ENCODE measurements around the gene EBF3. TPM values are rescaled to one million over a fixed set of nuclear protein-coding genes. Genes with fewer than 3 reads are reported as not detected.

Gene EBF3
- total RNA-seq, 1 experiment from 2014 or later: not detected

DNA sequence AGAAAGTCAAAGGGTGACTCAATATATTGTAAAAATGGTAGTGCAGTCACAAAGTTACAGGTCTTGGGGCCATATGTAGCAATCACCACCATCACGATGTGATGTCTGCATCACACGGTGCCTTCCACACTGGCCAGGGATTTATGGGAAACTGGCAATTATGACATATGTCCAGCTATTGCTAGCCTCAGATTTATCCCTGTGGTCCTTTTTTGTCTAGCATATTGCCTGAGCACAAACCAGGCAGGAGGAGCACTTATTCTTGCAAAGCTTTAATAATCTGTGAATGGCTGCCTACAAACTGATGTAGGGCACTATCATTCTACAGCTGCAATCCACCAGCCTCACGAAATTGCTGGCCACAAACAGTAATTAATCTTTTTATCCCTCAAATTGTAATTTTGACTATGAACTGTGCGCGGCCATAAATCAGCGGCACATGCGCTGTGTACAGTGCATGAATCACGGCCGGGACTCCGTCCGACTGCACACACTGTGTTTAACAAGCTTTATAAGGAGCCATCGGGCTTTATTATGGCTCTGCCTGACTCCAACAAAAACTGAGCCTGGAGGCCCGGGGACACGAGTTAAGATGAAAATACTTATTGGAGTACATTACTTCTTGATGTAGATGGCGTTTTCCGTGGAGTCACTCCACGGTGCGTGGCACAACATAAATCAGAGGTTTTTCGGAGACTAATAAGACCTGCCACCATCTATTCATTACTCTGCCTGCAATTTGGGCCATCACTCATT lies 115.2 kb downstream of the EBF3 start:
- POLR2A ChIA-PET (ENCODE audit: unreplicated experiment): no interaction called here
- BruUV-seq (replicated peaks): no TSS peak
- no peak overlapping the region for H2AFZ ChIP-seq
- no peaks in the 10 kb centered on the region for H3K9me3 ChIP-seq (ENCODE audit: insufficient read depth, low read depth)
- no peak for DNase-seq
- H3K36me3 ChIP-seq (ENCODE audit: low read depth): no peaks in the 10 kb centered on the region
- no peak overlapping the region for H3K4me3 ChIP-seq
- no peaks in the 10 kb centered on the region for H3K4me1 ChIP-seq (replicated peaks; ENCODE audit: insufficient read depth)
- no peak overlapping the region for H3K27ac ChIP-seq
- no peaks in the 10 kb centered on the region for H3K79me2 ChIP-seq (ENCODE audit: low read depth)
- CTCF ChIA-PET: no interaction called here
- H3K9me2 ChIP-seq (ENCODE audit: insufficient read depth): no peaks in the 10 kb centered on the region
- peaks cover 94% of the 10 kb centered on the region for H3K27me3 ChIP-seq (ENCODE audit: insufficient read depth, low read depth)
- H3K4me2 ChIP-seq: no peak overlapping the region
- no peak for TF ChIP-seq EZH2 (IDR thresholded peaks at IDR 0.05; ENCODE audit: low read depth)
- TF ChIP-seq, protein P1, sequence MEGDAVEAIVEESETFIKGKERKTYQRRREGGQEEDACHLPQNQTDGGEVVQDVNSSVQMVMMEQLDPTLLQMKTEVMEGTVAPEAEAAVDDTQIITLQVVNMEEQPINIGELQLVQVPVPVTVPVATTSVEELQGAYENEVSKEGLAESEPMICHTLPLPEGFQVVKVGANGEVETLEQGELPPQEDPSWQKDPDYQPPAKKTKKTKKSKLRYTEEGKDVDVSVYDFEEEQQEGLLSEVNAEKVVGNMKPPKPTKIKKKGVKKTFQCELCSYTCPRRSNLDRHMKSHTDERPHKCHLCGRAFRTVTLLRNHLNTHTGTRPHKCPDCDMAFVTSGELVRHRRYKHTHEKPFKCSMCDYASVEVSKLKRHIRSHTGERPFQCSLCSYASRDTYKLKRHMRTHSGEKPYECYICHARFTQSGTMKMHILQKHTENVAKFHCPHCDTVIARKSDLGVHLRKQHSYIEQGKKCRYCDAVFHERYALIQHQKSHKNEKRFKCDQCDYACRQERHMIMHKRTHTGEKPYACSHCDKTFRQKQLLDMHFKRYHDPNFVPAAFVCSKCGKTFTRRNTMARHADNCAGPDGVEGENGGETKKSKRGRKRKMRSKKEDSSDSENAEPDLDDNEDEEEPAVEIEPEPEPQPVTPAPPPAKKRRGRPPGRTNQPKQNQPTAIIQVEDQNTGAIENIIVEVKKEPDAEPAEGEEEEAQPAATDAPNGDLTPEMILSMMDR (conservative IDR thresholded peaks at IDR 0.05): no peak
- no peaks in the 10 kb centered on the region for H3F3A ChIP-seq (ENCODE audit: insufficient read depth, low read depth)
- no peaks in the 10 kb centered on the region for H4K20me1 ChIP-seq (ENCODE audit: insufficient read depth)
- intact Hi-C loops (cut with micrococcal nuclease; ENCODE audit: unreplicated experiment): no loop called here

DNA sequence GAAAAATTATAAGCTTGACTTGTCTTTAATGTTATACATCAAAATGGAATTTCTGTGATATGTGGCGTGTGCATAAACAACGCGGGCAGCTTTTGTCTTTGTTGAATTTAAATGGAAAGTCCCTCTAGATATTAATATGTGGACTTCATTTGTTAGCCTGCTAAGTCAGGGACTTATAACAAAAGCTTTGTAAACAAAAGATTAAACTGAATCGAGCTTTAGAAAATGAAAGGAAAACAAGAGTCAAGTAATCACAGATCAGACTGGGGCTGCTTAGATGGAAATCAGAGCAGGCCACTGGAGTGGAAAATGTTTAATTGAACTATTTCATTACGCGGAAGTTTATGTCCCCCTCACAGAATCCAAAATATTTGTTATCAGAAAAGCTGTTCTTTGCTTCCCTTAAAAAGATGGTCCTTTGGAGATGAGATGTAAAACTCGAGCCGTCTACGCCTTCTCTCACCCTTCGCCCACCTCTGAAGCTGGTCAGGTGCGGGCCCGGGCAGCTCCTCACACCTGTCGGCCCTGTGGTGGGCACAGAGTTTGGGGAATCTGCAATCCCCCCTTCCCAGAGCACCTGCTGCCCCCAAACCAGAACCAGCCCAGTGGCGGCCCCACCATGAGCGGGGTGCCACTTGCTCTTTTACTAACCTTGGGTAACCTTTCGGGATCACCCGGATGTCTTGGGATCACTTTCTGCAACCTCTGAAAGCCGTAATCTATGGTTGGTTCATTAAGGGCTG lies 116.2 kb downstream of the EBF3 start:
- POLR2A ChIA-PET (ENCODE audit: unreplicated experiment): no interaction called here
- Histone ChIP-seq H3K27me3 (ENCODE audit: insufficient read depth, low read depth) (peaks cover 91% of the 10 kb centered on the region), H3K79me2 (ENCODE audit: low read depth) (no peaks in the 10 kb centered on the region), H3K27ac (no peak overlapping the region), H3K9me2 (ENCODE audit: insufficient read depth) (no peaks in the 10 kb centered on the region), H3K4me3 (no peak overlapping the region), H3K36me3 (ENCODE audit: low read depth) (no peaks in the 10 kb centered on the region), H4K20me1 (ENCODE audit: insufficient read depth) (no peaks in the 10 kb centered on the region), H3K4me2 (no peak overlapping the region), H3K9me3 (ENCODE audit: insufficient read depth, low read depth) (no peaks in the 10 kb centered on the region), H3K4me1 (replicated peaks; ENCODE audit: insufficient read depth) (no peaks in the 10 kb centered on the region), H2AFZ (no peak overlapping the region), H3F3A (ENCODE audit: insufficient read depth, low read depth) (no peaks in the 10 kb centered on the region)
- intact Hi-C loops (cut with micrococcal nuclease; ENCODE audit: unreplicated experiment): no loop called here
- BruUV-seq (replicated peaks): no TSS peak
- DNase-seq: no peak
- CTCF ChIA-PET: no interaction called here
- no peak for TF ChIP-seq EZH2 (IDR thresholded peaks at IDR 0.05; ENCODE audit: low read depth)
- TF ChIP-seq, protein P1 (conservative IDR thresholded peaks at IDR 0.05): no peak

DNA sequence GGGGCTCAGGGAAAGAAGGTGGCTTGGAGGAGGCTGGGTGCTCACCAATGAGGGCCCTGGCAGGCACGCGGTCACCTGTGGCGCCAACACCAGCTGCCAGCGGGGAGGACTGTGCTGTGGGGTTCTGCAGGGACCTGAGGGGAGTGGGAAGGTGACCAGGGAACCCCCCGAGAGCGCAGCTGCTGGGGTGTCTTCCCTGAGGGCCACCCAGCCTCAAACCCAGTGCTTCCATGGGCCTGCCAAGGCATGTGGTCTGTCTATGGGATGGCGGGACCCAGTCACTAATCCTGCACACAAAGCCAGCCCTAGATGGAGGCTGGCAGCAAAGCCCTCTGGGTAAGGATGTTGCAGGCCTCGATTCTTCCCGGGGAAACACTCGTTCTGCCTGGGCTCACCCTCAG lies 117.1 kb downstream of the EBF3 start:
- H3F3A ChIP-seq (ENCODE audit: insufficient read depth, low read depth): no peaks in the 10 kb centered on the region
- intact Hi-C loops (cut with micrococcal nuclease; ENCODE audit: unreplicated experiment): no loop called here
- no peaks in the 10 kb centered on the region for H3K79me2 ChIP-seq (ENCODE audit: low read depth)
- no peaks in the 10 kb centered on the region for H3K4me1 ChIP-seq (replicated peaks; ENCODE audit: insufficient read depth)
- peaks cover 83% of the 10 kb centered on the region for H3K27me3 ChIP-seq (ENCODE audit: insufficient read depth, low read depth)
- DNase-seq: no peak
- H3K4me2 ChIP-seq: no peak overlapping the region
- no TSS peak for BruUV-seq (replicated peaks)
- POLR2A ChIA-PET (ENCODE audit: unreplicated experiment): no interaction called here
- no peaks in the 10 kb centered on the region for H3K9me3 ChIP-seq (ENCODE audit: insufficient read depth, low read depth)
- CTCF ChIA-PET: no interaction called here
- H2AFZ ChIP-seq: no peak overlapping the region
- H4K20me1 ChIP-seq (ENCODE audit: insufficient read depth): no peaks in the 10 kb centered on the region
- no peaks in the 10 kb centered on the region for H3K36me3 ChIP-seq (ENCODE audit: low read depth)
- no peak overlapping the region for H3K4me3 ChIP-seq
- no peak for TF ChIP-seq EZH2 (IDR thresholded peaks at IDR 0.05; ENCODE audit: low read depth)
- TF ChIP-seq, protein P1 (conservative IDR thresholded peaks at IDR 0.05): no peak
- no peaks in the 10 kb centered on the region for H3K9me2 ChIP-seq (ENCODE audit: insufficient read depth)
- no peak overlapping the region for H3K27ac ChIP-seq

Data from PC-9 (cell line).